Measurements from ENCODE around the gene PCDHGA1.
"Not testable (repeated sequence)": the region's sequence is repeated elsewhere in the genome, so short reads cannot be mapped to it uniquely, and the experiment has no call there.

PCDHGA1 gene

DNA sequence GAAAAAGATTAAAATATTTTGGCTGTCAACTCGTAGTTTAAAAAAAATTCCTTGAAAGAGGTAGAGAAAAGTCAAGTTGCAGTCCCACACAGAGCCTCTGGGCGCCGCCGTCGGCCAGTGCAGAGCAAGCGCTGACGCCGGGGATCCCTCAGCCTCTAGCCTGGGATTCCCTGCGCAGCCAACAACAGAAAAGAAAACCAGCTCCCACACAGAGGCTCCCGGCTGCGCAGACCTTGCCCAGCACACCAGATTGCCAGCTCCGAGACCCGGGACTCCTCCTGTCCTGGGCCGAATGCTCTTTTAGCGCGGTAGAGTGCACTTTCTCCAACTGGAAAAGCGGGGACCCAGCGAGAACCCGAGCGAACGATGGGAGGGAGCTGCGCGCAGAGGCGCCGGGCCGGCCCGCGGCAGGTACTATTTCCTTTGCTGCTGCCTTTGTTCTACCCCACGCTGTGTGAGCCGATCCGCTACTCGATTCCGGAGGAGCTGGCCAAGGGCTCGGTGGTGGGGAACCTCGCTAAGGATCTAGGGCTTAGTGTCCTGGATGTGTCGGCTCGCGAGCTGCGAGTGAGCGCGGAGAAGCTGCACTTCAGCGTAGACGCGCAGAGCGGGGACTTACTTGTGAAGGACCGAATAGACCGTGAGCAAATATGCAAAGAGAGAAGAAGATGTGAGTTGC lies 87.3 kb downstream of the PCDHGA1 start, which contains the start of gene PCDHGB7:
Gene PCDHGB7 (plus strand): TSS at position 184 of the 679 bp plus-strand sequence. CDS start 183 bp downstream, at position 367.
- not testable (repeated sequence) for H3K9ac ChIP-seq (ENCODE audit: low read length); H2AFZ ChIP-seq (ENCODE audit: low read depth, low read length, severe bottlenecking); H3K4me2 ChIP-seq (ENCODE audit: low read depth, low read length, poor library complexity, severe bottlenecking)

DNA sequence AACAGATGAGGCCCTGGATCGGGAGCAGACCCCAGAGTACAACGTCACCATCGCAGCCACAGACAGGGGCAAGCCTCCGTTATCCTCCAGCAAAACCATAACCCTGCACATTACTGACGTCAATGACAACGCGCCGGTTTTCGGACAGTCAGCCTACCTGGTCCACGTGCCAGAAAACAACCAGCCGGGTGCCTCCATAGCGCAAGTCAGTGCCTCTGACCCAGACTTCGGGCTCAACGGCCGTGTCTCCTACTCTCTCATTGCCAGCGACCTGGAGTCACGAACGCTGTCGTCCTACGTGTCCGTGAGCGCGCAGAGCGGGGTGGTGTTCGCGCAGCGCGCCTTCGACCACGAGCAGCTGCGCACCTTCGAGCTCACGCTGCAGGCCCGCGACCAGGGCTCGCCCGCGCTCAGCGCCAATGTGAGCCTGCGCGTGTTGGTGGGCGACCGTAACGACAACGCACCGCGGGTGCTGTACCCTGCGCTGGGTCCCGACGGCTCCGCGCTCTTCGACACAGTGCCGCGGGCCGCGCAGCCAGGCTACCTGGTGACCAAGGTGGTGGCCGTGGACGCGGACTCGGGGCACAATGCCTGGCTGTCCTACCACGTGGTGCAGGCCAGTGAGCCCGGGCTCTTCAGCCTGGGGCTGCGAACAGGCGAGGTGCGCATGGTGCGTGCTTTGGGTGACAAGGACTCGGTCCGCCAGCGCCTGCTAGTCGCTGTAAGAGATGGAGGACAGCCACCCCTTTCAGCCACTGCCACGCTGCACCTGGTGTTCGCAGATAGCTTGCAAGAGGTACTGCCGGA lies 89.0 kb downstream of the PCDHGA1 start:
- H4K20me1 ChIP-seq (ENCODE audit: low read depth, low read length) = no peaks in the 10 kb centered on the region
- no peak overlapping the region for H3K9ac ChIP-seq (ENCODE audit: low read length)
- no peak overlapping the region for H3K4me3 ChIP-seq (ENCODE audit: insufficient read depth, low read length, poor library complexity, severe bottlenecking)
- H3K4me2 ChIP-seq (ENCODE audit: low read depth, low read length, poor library complexity, severe bottlenecking) = no peak overlapping the region
- H3K27ac ChIP-seq (ENCODE audit: low read depth, low read length) = no peak overlapping the region
- H3K79me2 ChIP-seq (ENCODE audit: insufficient read depth, low read length) = no peaks in the 10 kb centered on the region
- H3K9me3 ChIP-seq (ENCODE audit: insufficient read depth, low read length) = peaks cover 16% of the 10 kb centered on the region; the same call in 1 of the 2 replicates
- no peaks in the 10 kb centered on the region for H3K9me2 ChIP-seq (replicated peaks; ENCODE audit: insufficient read depth, low read length)
- no peaks in the 10 kb centered on the region for H3K27me3 ChIP-seq (ENCODE audit: low read length)
- no peak overlapping the region for H2AFZ ChIP-seq (ENCODE audit: low read depth, low read length, severe bottlenecking)
- H3F3A ChIP-seq (ENCODE audit: insufficient read depth) = 0 out of 2 replicates have a peak, but pooled peaks cover 5% of the 10 kb centered on the region
- no peak for TF ChIP-seq EZH2phosphoT487 (conservative IDR thresholded peaks at IDR 0.05; ENCODE audit: low read length)
- TF ChIP-seq, protein P1, sequence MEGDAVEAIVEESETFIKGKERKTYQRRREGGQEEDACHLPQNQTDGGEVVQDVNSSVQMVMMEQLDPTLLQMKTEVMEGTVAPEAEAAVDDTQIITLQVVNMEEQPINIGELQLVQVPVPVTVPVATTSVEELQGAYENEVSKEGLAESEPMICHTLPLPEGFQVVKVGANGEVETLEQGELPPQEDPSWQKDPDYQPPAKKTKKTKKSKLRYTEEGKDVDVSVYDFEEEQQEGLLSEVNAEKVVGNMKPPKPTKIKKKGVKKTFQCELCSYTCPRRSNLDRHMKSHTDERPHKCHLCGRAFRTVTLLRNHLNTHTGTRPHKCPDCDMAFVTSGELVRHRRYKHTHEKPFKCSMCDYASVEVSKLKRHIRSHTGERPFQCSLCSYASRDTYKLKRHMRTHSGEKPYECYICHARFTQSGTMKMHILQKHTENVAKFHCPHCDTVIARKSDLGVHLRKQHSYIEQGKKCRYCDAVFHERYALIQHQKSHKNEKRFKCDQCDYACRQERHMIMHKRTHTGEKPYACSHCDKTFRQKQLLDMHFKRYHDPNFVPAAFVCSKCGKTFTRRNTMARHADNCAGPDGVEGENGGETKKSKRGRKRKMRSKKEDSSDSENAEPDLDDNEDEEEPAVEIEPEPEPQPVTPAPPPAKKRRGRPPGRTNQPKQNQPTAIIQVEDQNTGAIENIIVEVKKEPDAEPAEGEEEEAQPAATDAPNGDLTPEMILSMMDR (IDR thresholded peaks at IDR 0.05; ENCODE audit: insufficient read depth, low read length, poor library complexity, severe bottlenecking) = no peak
- 0 out of 2 replicates have a peak, but pooled peaks cover 2% of the 10 kb centered on the region for H3K36me3 ChIP-seq (ENCODE audit: low read length)

More for the DNA sequence above, 87.3 kb downstream of the PCDHGA1 start, which contains the start of gene PCDHGB7:
- not testable (repeated sequence) for H3K4me3 ChIP-seq (ENCODE audit: insufficient read depth, low read length, poor library complexity, severe bottlenecking); H3K36me3 ChIP-seq (ENCODE audit: low read length); H3K9me2 ChIP-seq (replicated peaks; ENCODE audit: insufficient read depth, low read length); H3K27me3 ChIP-seq (ENCODE audit: low read length); H3K79me2 ChIP-seq (ENCODE audit: insufficient read depth, low read length); H4K20me1 ChIP-seq (ENCODE audit: low read depth, low read length); H3K27ac ChIP-seq (ENCODE audit: low read depth, low read length); H3F3A ChIP-seq (ENCODE audit: insufficient read depth)
- TF ChIP-seq, protein P1 (IDR thresholded peaks at IDR 0.05; ENCODE audit: insufficient read depth, low read length, poor library complexity, severe bottlenecking) = peak; percentile 21
- peaks cover 13% of the 10 kb centered on the region; the same call in 1 of the 2 replicates for H3K9me3 ChIP-seq (ENCODE audit: insufficient read depth, low read length)

DNA sequence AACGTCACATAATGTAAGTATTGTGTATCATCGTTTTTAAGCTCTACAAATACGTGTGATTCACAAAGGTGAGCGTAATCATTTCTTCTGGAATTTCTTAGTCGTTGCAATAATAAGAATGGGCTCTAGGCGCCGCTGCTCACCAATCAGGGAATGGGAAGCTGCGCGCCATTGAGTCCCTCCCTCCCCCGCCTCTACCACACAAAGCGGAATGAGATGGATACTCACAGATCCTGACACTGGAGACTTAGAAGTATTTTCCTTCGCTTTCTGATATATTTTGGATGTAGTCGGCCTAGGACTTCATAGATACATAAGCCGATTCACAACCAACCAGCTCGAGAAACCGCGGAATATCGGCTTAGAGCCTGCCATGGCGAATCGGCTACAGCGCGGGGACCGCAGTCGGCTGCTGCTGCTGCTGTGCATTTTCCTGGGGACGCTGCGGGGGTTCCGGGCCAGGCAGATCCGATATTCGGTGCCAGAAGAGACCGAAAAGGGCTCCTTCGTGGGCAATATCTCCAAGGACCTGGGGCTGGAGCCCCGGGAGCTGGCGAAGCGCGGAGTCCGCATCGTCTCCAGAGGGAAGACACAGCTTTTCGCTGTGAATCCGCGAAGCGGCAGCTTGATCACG lies 90.7 kb downstream of the PCDHGA1 start, which contains the start of gene PCDHGA11:
Gene PCDHGA11 (plus strand): TSS at position 197 of the 634 bp plus-strand sequence. CDS start 177 bp downstream, at position 374.
- Histone ChIP-seq H3K27ac (ENCODE audit: low read depth, low read length) (no peak within 1 kb of the TSS), H3K4me2 (ENCODE audit: low read depth, low read length, poor library complexity, severe bottlenecking) (no peak within 1 kb of the TSS), H3K27me3 (ENCODE audit: low read length) (no peaks in the 10 kb centered on the region), H3K9ac (ENCODE audit: low read length) (no peak within 1 kb of the TSS), H3K36me3 (ENCODE audit: low read length) (0 out of 2 replicates have a peak, but pooled peaks cover 2% of the 10 kb centered on the region), H3K9me3 (ENCODE audit: insufficient read depth, low read length) (peaks cover 16% of the 10 kb centered on the region; the same call in 1 of the 2 replicates), H2AFZ (ENCODE audit: low read depth, low read length, severe bottlenecking) (no peak within 1 kb of the TSS), H3K4me3 (ENCODE audit: insufficient read depth, low read length, poor library complexity, severe bottlenecking) (no peak within 1 kb of the TSS), H3K9me2 (replicated peaks; ENCODE audit: insufficient read depth, low read length) (no peaks in the 10 kb centered on the region), H3F3A (ENCODE audit: insufficient read depth) (0 out of 2 replicates have a peak, but pooled peaks cover 3% of the 10 kb centered on the region), H4K20me1 (ENCODE audit: low read depth, low read length) (no peaks in the 10 kb centered on the region), H3K79me2 (ENCODE audit: insufficient read depth, low read length) (no peaks in the 10 kb centered on the region)
- no peak for TF ChIP-seq EZH2phosphoT487 (conservative IDR thresholded peaks at IDR 0.05; ENCODE audit: low read length)
- TF ChIP-seq, protein P1 (IDR thresholded peaks at IDR 0.05; ENCODE audit: insufficient read depth, low read length, poor library complexity, severe bottlenecking) = no peak

Measured in SU-DHL-6 (cell line).